Measurements from ENCODE around the gene COPG2. TPM values are rescaled to one million over a fixed set of nuclear protein-coding genes. Genes with fewer than 3 reads are reported as not detected.
"Not testable (repeated sequence)": the region's sequence is repeated elsewhere in the genome, so short reads cannot be mapped to it uniquely, and the experiment has no call there.

Gene COPG2
- total RNA-seq, 1 experiment from 2014 or later, result 13.9 TPM

GRCh38 chr7:130521258-130521951 is 147.1 kb downstream of the COPG2 start:
- no TSS peak for BruUV-seq (replicated peaks)
- Histone ChIP-seq H3K4me1 (no peaks in the 10 kb centered on the region), H3K4me3 (ENCODE audit: low read depth, low read length) (no peak overlapping the region), H3K9me3 (no peaks in the 10 kb centered on the region), H3K27me3 (replicated peaks; ENCODE audit: control insufficient read depth, insufficient read depth, low read length) (no peaks in the 10 kb centered on the region), H3K36me3 (ENCODE audit: control insufficient read depth, insufficient read depth, low read length) (no peaks in the 10 kb centered on the region; the same call in 1 of the 2 replicates)
- POLR2A ChIA-PET, result no interaction called here
- no peak for TF ChIP-seq CTCF (IDR thresholded peaks at IDR 0.05; ENCODE audit: insufficient read depth in 1 of 2, low read depth in 1 of 2, low read length in 1 of 2, severe bottlenecking in 1 of 2, unreplicated experiment in 1 of 2)
- no peaks in the 10 kb centered on the region for H3K9me3 Mint-ChIP-seq (ENCODE audit: unreplicated experiment)
- H3K27ac Mint-ChIP-seq (ENCODE audit: unreplicated experiment), result no peak overlapping the region
- H3K4me3 Mint-ChIP-seq (ENCODE audit: unreplicated experiment), result no peak overlapping the region
- DNase-seq, result no peak
- CTCF ChIA-PET, result no interaction called here
- no peaks in the 10 kb centered on the region for H3K27me3 Mint-ChIP-seq (ENCODE audit: insufficient read depth, unreplicated experiment)
- H3K4me1 Mint-ChIP-seq (ENCODE audit: low read depth, unreplicated experiment), result no peaks in the 10 kb centered on the region
- H3K36me3 Mint-ChIP-seq (ENCODE audit: insufficient read depth, unreplicated experiment), result no peaks in the 10 kb centered on the region
- intact Hi-C loops (cut with micrococcal nuclease; ENCODE audit: unreplicated experiment), result no loop called here

DNA sequence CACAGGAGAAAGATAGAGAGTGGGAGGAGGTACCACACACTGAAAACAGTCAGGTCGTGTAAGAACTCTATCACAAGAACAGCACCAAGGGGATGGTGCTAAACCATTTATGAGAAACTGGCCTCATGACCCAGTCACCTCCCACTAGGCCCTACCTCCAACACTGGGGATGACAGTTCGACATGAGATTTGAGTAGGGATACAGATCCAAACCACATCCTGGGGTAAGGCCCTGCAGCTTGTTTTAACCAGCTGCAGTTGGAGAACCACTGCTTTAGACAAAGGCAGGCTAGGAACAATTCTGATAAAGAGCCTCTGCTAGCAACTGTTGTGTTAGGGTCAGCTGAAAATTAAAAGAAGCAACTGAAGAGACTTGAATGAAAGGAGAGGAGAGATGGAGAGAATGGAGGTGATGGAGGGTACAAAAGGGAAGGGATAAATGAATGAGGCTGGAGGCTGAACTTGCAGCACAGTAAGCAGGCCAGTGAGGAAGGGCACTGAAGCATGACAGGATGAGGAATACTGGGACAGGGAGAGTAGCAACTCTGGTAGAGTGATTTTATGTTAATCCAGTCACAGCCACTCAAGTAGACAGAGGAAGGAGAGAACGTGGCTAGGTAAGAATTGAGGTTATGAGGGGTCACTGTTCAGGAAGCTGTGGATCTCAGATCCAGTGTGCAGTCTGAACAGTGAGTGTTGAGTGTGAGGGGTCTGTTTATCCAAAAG is 153.1 kb downstream of the COPG2 start:
- Mint-ChIP-seq H3K27me3 (ENCODE audit: insufficient read depth, unreplicated experiment) (no peaks in the 10 kb centered on the region), H3K4me3 (ENCODE audit: unreplicated experiment) (no peak overlapping the region), H3K27ac (ENCODE audit: unreplicated experiment) (no peak overlapping the region), H3K9me3 (ENCODE audit: unreplicated experiment) (no peaks in the 10 kb centered on the region), H3K4me1 (ENCODE audit: low read depth, unreplicated experiment) (no peaks in the 10 kb centered on the region), H3K36me3 (ENCODE audit: insufficient read depth, unreplicated experiment) (no peaks in the 10 kb centered on the region)
- no peak overlapping the region for H3K4me3 ChIP-seq (ENCODE audit: low read depth, low read length)
- H3K27me3 ChIP-seq (replicated peaks; ENCODE audit: control insufficient read depth, insufficient read depth, low read length), result no peaks in the 10 kb centered on the region
- no peak for TF ChIP-seq CTCF (IDR thresholded peaks at IDR 0.05; ENCODE audit: insufficient read depth in 1 of 2, low read depth in 1 of 2, low read length in 1 of 2, severe bottlenecking in 1 of 2, unreplicated experiment in 1 of 2)
- intact Hi-C loops (cut with micrococcal nuclease; ENCODE audit: unreplicated experiment), result no loop called here
- CTCF ChIA-PET, result no interaction called here
- BruUV-seq (replicated peaks), result no TSS peak
- no peak for DNase-seq
- H3K4me1 ChIP-seq, result no peaks in the 10 kb centered on the region
- no peaks in the 10 kb centered on the region; the same call in 1 of the 2 replicates for H3K36me3 ChIP-seq (ENCODE audit: control insufficient read depth, insufficient read depth, low read length)
- H3K9me3 ChIP-seq, result no peaks in the 10 kb centered on the region
- POLR2A ChIA-PET, result no interaction called here

DNA sequence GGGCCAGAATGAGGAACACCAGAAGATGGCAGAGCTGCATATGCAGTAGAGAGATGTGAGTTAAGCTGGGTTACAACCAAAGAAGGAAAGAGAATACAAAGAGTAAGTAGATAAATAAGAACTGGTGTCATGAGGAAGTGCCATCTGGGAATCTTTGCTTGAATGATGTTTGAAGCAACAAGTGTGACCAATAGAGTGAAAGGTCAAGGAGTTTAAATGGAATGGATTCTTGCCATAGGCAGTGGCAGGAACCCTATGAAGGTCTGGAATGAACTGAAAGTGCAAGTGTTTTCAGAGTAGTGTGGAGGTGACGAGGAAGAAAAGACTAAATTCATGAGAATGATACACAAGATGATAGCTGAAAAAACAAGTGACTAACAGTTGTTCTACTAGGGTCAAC is 155.1 kb downstream of the COPG2 start:
- no peaks in the 10 kb centered on the region for H3K36me3 Mint-ChIP-seq (ENCODE audit: insufficient read depth, unreplicated experiment)
- H3K27me3 ChIP-seq (replicated peaks; ENCODE audit: control insufficient read depth, insufficient read depth, low read length), result no peaks in the 10 kb centered on the region
- intact Hi-C loops (cut with micrococcal nuclease; ENCODE audit: unreplicated experiment), result no loop called here
- ChIA-PET POLR2A (no interaction called here), CTCF (no interaction called here)
- H3K9me3 Mint-ChIP-seq (ENCODE audit: unreplicated experiment), result no peaks in the 10 kb centered on the region
- H3K9me3 ChIP-seq, result no peaks in the 10 kb centered on the region
- no peaks in the 10 kb centered on the region; the same call in 1 of the 2 replicates for H3K36me3 ChIP-seq (ENCODE audit: control insufficient read depth, insufficient read depth, low read length)
- no peak overlapping the region for H3K4me3 ChIP-seq (ENCODE audit: low read depth, low read length)
- H3K4me1 Mint-ChIP-seq (ENCODE audit: low read depth, unreplicated experiment), result no peaks in the 10 kb centered on the region
- no peaks in the 10 kb centered on the region for H3K27me3 Mint-ChIP-seq (ENCODE audit: insufficient read depth, unreplicated experiment)
- H3K4me1 ChIP-seq, result no peaks in the 10 kb centered on the region
- no peak overlapping the region for H3K27ac Mint-ChIP-seq (ENCODE audit: unreplicated experiment)
- DNase-seq, result no peak
- BruUV-seq (replicated peaks), result no TSS peak
- no peak overlapping the region for H3K4me3 Mint-ChIP-seq (ENCODE audit: unreplicated experiment)
- TF ChIP-seq CTCF (IDR thresholded peaks at IDR 0.05; ENCODE audit: insufficient read depth in 1 of 2, low read depth in 1 of 2, low read length in 1 of 2, severe bottlenecking in 1 of 2, unreplicated experiment in 1 of 2), result no peak

GRCh38 chr7:130512038-130512437 is 156.5 kb downstream of the COPG2 start:
- POLR2A ChIA-PET, result interaction anchor here (0.6 kb wide), 1 partner anchor 152 kb away, joined by 4 read pairs; no protein-coding TSS in a partner anchor
- H3K4me3 ChIP-seq (ENCODE audit: low read depth, low read length); H3K9me3 ChIP-seq; CTCF ChIA-PET; H3K4me1 ChIP-seq; BruUV-seq (replicated peaks); H3K27me3 ChIP-seq (replicated peaks; ENCODE audit: control insufficient read depth, insufficient read depth, low read length); H3K27me3 Mint-ChIP-seq (ENCODE audit: insufficient read depth, unreplicated experiment); DNase-seq; H3K4me1 Mint-ChIP-seq (ENCODE audit: low read depth, unreplicated experiment); H3K9me3 Mint-ChIP-seq (ENCODE audit: unreplicated experiment); H3K36me3 ChIP-seq (ENCODE audit: control insufficient read depth, insufficient read depth, low read length); H3K36me3 Mint-ChIP-seq (ENCODE audit: insufficient read depth, unreplicated experiment); H3K27ac Mint-ChIP-seq (ENCODE audit: unreplicated experiment); H3K4me3 Mint-ChIP-seq (ENCODE audit: unreplicated experiment); intact Hi-C loops (cut with micrococcal nuclease; ENCODE audit: unreplicated experiment): not testable (repeated sequence)

Measured in Caco-2 (cell line).